ENCODE measurements around the gene DPP7.

DNA sequence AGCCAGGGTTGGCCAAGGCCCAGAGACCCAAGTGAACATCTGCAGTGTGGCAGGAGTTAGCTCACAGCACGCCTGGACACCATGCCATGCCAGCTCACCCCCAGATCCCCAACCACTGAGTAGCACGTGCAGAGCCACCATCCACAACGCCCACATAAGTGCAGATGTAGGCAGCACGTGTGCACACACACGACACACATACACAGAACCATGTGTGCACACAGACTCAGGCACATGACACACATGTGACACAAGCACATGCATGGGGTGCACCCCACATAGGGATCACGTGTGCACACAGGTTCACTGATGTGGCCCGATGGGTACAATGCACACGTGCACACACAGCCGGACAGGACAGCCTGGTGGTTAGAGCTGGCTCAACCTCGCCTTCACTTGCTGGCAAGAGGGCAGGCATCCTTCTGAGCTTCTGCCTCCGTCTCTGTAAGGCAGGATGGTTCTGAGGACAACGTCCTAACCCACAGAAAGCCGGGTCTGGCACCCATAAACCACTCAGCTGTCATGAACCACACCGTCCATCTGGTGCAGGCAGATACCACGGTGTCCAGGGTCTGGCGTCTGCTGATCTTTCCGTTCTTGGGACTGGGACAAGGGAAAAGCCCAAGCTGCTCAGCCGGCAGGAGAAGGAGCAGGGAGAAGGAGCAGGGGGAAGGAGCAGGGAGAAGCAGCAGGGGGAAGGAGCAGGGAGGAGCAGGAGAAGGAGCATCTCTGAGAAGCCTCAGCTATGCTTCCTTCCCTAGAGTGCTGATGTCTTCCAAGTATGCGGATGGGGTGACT, 43.3 kb upstream of the DPP7 start:
- TF ChIP-seq POLR2A (IDR thresholded peaks at IDR 0.05) (no peak), POLR2AphosphoS5 (IDR thresholded peaks at IDR 0.05) (no peak)
- TF ChIP-seq, protein P1, sequence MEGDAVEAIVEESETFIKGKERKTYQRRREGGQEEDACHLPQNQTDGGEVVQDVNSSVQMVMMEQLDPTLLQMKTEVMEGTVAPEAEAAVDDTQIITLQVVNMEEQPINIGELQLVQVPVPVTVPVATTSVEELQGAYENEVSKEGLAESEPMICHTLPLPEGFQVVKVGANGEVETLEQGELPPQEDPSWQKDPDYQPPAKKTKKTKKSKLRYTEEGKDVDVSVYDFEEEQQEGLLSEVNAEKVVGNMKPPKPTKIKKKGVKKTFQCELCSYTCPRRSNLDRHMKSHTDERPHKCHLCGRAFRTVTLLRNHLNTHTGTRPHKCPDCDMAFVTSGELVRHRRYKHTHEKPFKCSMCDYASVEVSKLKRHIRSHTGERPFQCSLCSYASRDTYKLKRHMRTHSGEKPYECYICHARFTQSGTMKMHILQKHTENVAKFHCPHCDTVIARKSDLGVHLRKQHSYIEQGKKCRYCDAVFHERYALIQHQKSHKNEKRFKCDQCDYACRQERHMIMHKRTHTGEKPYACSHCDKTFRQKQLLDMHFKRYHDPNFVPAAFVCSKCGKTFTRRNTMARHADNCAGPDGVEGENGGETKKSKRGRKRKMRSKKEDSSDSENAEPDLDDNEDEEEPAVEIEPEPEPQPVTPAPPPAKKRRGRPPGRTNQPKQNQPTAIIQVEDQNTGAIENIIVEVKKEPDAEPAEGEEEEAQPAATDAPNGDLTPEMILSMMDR (IDR thresholded peaks at IDR 0.05): no peak
